Measurements from ENCODE around the gene THBS1. TPM values are rescaled to one million over a fixed set of nuclear protein-coding genes. Genes with fewer than 3 reads are reported as not detected.
A peak's percentile ranks its signal among the peaks of the same experiment; 100 is the strongest.

THBS1 gene
- total RNA-seq, 1 experiment from 2014 or later, result 26.4 TPM

- DNase-seq (ENCODE audit: low spot score), result peak; percentile 23
These were observed 7.0 kb upstream of the THBS1 start for GRCh38 chr15:39573844-39574243.

DNA sequence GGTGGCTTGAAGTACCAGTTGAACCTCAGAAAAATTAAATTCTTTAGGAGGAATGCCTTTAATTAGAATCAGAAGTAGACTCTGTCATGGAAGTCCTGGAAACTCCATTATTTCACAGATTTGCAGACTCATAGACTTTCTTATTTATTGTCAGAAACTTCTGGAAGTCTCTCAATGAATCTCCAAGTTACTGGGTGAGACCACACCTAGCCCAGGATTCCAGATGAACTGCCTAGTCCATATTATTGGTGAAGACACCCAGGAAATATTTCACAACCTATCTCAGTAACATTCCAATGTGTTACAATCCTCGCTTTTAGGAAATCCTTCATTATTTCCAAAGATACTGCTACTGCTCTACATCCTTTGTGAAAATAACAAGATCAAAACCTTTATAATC, 6.5 kb upstream of the THBS1 start:
- DNase-seq (ENCODE audit: low spot score), result no peak

GRCh38 chr15:39575180-39575579, 5.7 kb upstream of the THBS1 start:
- DNase-seq (ENCODE audit: low spot score), result no peak

DNA sequence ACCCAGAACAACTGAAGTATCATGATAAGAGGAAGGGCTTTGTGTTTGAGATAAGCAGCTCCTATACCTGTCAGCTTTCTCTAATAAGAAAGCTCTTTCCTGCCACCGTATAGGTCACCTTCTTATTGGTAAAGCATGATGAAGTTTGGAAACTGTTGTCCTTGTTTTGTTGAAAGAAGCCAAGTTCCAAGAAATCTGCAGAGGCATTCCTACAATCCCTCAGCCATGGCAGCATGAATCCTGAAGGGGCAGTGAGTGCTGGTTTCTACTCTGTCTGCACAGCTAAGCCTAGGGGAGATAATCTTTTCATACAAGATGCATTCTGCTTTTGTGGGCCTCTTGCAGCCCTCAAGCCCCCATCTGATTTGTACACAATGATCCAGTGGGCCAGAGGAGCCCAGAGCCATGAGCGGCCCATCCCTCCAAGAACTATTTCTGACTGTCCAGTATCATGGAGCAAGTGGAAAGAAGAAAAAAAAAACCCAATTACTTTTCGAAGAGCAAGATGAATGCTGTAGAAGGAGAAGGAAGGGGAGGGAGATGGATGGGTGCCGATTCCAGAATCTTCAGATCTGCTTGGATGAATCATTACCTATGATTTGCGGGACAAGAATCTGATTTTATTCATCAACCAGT, 1.9 kb upstream of the THBS1 start:
- peak; percentile 38 for DNase-seq (ENCODE audit: low spot score)

GRCh38 chr15:39579487-39580116, 1.3 kb upstream of the THBS1 start:
- peak; percentile 88 for DNase-seq (ENCODE audit: low spot score)

DNA sequence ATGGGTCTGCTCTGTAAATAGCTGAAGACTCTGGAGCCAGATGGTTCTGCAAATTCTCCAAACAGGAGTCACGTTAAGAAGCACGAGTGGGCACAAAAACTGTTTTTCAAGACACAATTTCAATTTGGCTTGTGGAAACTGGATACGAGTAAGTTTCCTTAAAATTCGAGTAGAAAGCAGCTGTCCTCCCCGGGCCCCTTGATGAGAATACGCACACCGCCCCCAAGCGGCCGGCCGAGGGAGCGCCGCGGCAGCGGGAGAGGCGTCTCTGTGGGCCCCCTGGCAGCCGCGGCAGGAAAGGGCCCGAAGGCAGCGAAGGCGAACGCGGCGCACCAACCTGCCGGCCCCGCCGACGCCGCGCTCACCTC, 778 bp upstream of the THBS1 start:
- DNase-seq (ENCODE audit: low spot score), result peak; percentile 71

DNA sequence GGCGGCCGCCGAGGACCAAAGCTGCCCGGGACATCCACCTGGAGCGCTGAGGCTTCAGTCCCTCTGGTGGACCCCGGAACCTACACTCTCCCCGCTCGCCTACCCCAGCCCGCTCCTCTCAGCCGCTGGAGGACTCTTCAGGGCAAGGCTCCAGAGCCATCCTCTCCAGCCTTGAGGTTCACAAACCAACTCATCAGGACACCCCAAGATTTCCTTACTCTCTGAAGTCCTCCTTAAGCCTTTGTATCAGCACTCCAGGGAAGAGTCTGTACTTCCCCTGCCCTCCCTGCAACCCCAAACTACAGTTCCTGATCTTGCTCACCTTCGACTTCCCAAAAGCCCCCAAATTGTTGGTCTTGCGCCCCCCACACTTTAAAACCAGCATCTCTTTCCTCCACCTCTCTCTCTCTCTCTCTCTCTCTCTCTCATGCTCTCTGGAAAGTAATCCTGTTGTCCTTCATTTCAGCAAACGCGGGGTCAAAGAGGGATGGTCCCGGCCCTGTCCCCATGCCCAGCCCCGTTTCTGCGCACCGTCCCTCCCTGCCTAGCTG, 438 bp downstream of the THBS1 start:
- DNase-seq (ENCODE audit: low spot score), result no peak

- DNase-seq (ENCODE audit: low spot score), result no peak
These were observed 960 bp downstream of the THBS1 start for GRCh38 chr15:39581793-39582285.

- no peak for DNase-seq (ENCODE audit: low spot score)
These were observed 1.6 kb downstream of the THBS1 start for GRCh38 chr15:39582286-39582976.

DNA sequence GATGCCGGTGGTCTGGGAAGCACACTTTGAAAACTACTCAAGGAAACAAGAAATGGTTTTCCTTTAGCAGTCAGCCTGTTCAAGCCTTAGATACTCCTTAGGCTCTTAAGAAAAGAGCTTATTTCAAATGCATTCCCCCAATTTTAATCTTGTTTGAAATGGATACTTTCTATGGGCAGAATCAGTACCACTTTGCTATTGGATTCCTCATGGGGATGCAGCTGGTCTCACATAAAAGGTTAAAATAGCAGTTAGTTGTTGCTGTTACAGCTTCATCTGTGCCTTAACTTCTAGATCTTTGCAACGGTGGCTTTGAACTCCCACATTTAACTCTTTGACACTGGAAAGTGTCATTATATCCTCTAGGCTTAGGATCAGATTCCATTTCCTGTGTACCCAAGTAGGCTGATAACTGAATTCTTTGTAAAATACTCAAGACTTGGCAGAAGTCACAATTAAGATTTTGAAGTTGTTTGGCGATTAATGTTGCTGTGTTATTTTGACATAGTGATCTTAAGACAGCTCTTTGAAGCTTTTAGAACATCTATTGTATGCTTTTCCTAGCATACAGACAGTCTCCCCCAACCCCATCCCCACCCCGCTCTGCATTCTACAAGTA, 2.2 kb downstream of the THBS1 start:
- no peak for DNase-seq (ENCODE audit: low spot score)

DNA sequence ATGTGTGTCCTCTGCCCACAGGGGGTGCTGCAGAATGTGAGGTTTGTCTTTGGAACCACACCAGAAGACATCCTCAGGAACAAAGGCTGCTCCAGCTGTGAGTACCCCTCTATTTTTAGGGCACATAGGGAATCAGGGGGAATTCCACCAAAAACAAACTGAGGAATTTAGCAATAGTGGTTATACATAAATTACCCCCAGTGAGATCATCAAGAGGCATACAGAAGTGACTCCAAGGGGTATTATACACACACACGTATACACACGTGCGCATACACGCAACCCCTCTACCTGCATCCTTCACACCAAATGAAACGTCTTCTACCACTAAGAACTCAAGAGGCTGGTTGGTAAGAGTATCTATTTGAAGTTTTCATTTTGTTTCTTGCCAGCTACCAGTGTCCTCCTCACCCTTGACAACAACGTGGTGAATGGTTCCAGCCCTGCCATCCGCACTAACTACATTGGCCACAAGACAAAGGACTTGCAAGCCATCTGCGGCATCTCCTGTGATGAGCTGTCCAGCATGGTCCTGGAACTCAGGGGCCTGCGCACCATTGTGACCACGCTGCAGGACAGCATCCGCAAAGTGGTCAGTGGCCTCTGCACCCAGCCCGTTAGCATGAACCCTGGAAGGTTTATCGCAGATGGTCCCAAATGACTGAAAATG, 2.9 kb downstream of the THBS1 start:
- DNase-seq (ENCODE audit: low spot score), result peak; percentile 13

DNA sequence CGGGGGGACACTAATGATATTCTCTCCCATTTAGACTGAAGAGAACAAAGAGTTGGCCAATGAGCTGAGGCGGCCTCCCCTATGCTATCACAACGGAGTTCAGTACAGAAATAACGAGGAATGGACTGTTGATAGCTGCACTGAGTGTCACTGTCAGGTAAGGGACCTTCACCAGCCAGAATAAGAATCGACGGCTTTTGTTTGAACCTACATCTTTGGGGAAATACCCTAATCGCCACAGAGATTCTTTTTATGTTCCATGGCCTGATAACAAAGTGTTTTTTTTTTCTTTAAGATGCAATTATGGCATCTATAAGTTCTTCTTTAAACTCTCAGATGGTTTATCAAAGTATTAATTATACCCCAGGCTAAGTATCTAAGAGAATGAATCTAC, 3.4 kb downstream of the THBS1 start:
- DNase-seq (ENCODE audit: low spot score), result no peak

- no peak for DNase-seq (ENCODE audit: low spot score)
These were observed 3.9 kb downstream of the THBS1 start for GRCh38 chr15:39584662-39585388.

DNA sequence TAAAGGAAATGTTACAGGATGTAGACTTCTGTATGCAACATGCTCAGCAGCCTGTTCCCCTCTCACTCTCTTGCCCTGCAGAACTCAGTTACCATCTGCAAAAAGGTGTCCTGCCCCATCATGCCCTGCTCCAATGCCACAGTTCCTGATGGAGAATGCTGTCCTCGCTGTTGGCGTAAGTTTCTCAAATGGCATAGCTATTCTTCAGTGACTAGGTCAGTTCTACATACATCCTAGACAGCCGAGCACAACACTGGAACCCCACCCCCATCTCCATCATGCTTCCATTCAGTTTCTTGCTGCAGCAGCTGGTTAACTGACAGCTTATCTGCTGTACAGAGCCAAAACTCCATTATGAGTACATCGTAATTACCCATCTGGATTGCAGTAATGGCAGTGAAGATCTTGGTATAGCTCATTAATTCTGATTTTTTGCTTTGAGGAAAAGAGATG, 4.5 kb downstream of the THBS1 start:
- DNase-seq (ENCODE audit: low spot score), result no peak

GRCh38 chr15:39585871-39586301, 5.0 kb downstream of the THBS1 start:
- no peak for DNase-seq (ENCODE audit: low spot score)

GRCh38 chr15:39586387-39587095, 5.7 kb downstream of the THBS1 start:
- no peak for DNase-seq (ENCODE audit: low spot score)

- DNase-seq (ENCODE audit: low spot score), result no peak
These were observed 6.3 kb downstream of the THBS1 start for GRCh38 chr15:39587096-39587721.

GRCh38 chr15:39587731-39588530, 7.1 kb downstream of the THBS1 start:
- DNase-seq (ENCODE audit: low spot score), result no peak

All from A172 (cell line).